ENCODE data around the gene NINL.

DNA sequence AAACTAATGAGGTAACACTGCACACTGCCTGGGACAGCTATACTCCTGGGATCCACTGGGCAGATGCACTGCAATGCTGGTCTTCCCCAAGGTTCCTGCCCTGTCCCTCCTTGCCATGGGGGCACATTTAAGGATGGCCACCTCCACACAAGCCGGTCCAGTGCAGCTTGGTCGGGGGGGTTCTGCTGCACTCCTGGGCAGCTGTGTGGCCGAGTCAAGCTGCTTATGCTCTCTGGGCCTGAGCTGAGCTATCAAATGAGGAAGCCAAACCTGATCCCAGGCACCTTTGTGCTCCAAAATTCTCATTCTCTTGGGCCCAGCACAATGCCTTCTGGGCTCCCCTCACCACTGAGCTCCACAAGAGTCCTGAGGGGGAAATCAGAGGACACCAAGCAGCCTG lies 37.3 kb downstream of the NINL start:
- TF ChIP-seq TAF1 (IDR thresholded peaks at IDR 0.05; ENCODE audit: low read depth) (no peak), RAD21 (IDR thresholded peaks at IDR 0.05; ENCODE audit: low read depth) (no peak), NFIC (IDR thresholded peaks at IDR 0.05) (no peak), CEBPB (IDR thresholded peaks at IDR 0.05) (no peak), TEAD4 (IDR thresholded peaks at IDR 0.05) (no peak), EP300 (IDR thresholded peaks at IDR 0.05; ENCODE audit: borderline replicate concordance) (no peak), CREB1 (IDR thresholded peaks at IDR 0.05; ENCODE audit: low read depth) (no peak), ZBTB7A (IDR thresholded peaks at IDR 0.05; ENCODE audit: low read depth) (no peak), TCF12 (IDR thresholded peaks at IDR 0.05; ENCODE audit: low read depth) (no peak), EGR1 (IDR thresholded peaks at IDR 0.05) (no peak), YY1 (IDR thresholded peaks at IDR 0.05; ENCODE audit: low read depth) (no peak)
- TF ChIP-seq, protein P1, sequence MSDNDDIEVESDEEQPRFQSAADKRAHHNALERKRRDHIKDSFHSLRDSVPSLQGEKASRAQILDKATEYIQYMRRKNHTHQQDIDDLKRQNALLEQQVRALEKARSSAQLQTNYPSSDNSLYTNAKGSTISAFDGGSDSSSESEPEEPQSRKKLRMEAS (IDR thresholded peaks at IDR 0.05): no peak
- TF ChIP-seq, protein P2, sequence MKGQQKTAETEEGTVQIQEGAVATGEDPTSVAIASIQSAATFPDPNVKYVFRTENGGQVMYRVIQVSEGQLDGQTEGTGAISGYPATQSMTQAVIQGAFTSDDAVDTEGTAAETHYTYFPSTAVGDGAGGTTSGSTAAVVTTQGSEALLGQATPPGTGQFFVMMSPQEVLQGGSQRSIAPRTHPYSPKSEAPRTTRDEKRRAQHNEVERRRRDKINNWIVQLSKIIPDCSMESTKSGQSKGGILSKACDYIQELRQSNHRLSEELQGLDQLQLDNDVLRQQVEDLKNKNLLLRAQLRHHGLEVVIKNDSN (IDR thresholded peaks at IDR 0.05): no peak
- TF ChIP-seq, protein P3, sequence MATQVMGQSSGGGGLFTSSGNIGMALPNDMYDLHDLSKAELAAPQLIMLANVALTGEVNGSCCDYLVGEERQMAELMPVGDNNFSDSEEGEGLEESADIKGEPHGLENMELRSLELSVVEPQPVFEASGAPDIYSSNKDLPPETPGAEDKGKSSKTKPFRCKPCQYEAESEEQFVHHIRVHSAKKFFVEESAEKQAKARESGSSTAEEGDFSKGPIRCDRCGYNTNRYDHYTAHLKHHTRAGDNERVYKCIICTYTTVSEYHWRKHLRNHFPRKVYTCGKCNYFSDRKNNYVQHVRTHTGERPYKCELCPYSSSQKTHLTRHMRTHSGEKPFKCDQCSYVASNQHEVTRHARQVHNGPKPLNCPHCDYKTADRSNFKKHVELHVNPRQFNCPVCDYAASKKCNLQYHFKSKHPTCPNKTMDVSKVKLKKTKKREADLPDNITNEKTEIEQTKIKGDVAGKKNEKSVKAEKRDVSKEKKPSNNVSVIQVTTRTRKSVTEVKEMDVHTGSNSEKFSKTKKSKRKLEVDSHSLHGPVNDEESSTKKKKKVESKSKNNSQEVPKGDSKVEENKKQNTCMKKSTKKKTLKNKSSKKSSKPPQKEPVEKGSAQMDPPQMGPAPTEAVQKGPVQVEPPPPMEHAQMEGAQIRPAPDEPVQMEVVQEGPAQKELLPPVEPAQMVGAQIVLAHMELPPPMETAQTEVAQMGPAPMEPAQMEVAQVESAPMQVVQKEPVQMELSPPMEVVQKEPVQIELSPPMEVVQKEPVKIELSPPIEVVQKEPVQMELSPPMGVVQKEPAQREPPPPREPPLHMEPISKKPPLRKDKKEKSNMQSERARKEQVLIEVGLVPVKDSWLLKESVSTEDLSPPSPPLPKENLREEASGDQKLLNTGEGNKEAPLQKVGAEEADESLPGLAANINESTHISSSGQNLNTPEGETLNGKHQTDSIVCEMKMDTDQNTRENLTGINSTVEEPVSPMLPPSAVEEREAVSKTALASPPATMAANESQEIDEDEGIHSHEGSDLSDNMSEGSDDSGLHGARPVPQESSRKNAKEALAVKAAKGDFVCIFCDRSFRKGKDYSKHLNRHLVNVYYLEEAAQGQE (IDR thresholded peaks at IDR 0.05; ENCODE audit: low read depth): no peak

Data from Ishikawa (cell line).